Glomerular endothelial cell (primary cell): ENCODE measurements around the gene PABPN1L. TPM values are rescaled to one million over a fixed set of nuclear protein-coding genes. Genes with fewer than 3 reads are reported as not detected.

ENCODE experiments used
- DNase-seq: peaks from one replicate; pipeline ENCODE4 v3.0.0-alpha.2; 2011; ENCODE audit warnings: low read depth, low spot score; ENCODE audit errors: extremely low read depth
- total RNA-seq: library from RNA; depleted of rRNA; stranded (reverse); fragments of >200 nt; gene quantifications from 2 replicates; pipeline ENCODE4 v1.2.3, GENCODE V29; 2015

PABPN1L gene
- not detected in 2 replicates for total RNA-seq

- no peak for DNase-seq
Observed at GRCh38 chr16:88866151-88866920, at the start of gene PABPN1L. TSS of gene PABPN1L (minus strand) at chr16:88866660. CDS start at chr16:88866606, 54 bp downstream.

- DNase-seq = no peak
Observed at GRCh38 chr16:88915639-88916327, 49.3 kb upstream of the PABPN1L start.

- DNase-seq = no peak
Observed at GRCh38 chr16:88914750-88915368, 48.4 kb upstream of the PABPN1L start.

GRCh38 chr16:88913870-88914269 lies 47.4 kb upstream of the PABPN1L start:
- no peak for DNase-seq

- DNase-seq = no peak
Observed at GRCh38 chr16:88913001-88913612, 46.6 kb upstream of the PABPN1L start.

- no peak for DNase-seq
Observed at GRCh38 chr16:88912556-88912955, 46.1 kb upstream of the PABPN1L start.

- no peak for DNase-seq
Observed at GRCh38 chr16:88911946-88912310, 45.5 kb upstream of the PABPN1L start.

GRCh38 chr16:88911136-88911945 lies 44.9 kb upstream of the PABPN1L start:
- DNase-seq = no peak

GRCh38 chr16:88910284-88911135 lies 44.0 kb upstream of the PABPN1L start:
- no peak for DNase-seq

- DNase-seq = no peak
Observed at GRCh38 chr16:88909431-88910210, 43.2 kb upstream of the PABPN1L start.

GRCh38 chr16:88908307-88908706 lies 41.8 kb upstream of the PABPN1L start:
- no peak for DNase-seq

GRCh38 chr16:88907768-88908167 lies 41.3 kb upstream of the PABPN1L start:
- DNase-seq = no peak

GRCh38 chr16:88906535-88907105 lies 40.2 kb upstream of the PABPN1L start:
- DNase-seq = no peak

GRCh38 chr16:88906020-88906419 lies 39.6 kb upstream of the PABPN1L start:
- DNase-seq = no peak

- DNase-seq = no peak
Observed at GRCh38 chr16:88905563-88905962, 39.1 kb upstream of the PABPN1L start.

GRCh38 chr16:88904676-88905365 lies 38.4 kb upstream of the PABPN1L start:
- DNase-seq = no peak

- DNase-seq = no peak
Observed at GRCh38 chr16:88903267-88903666, 36.8 kb upstream of the PABPN1L start.

- DNase-seq = no peak
Observed at GRCh38 chr16:88902744-88903143, 36.3 kb upstream of the PABPN1L start.
